GM12874 (cell line): ENCODE measurements around the gene ZDHHC1.
A peak's percentile ranks its signal among the peaks of the same experiment; 100 is the strongest.

Experiments
- TF ChIP-seq, protein P1 (sequence below): IDR thresholded peaks from 2 replicates; pipeline ENCODE4 v1.5.1; 2011; ENCODE audit warnings: low read depth, mild to moderate bottlenecking, control low read depth, low read length, moderate library complexity; ENCODE audit not compliant: insufficient read depth

Gene ZDHHC1, protein sequence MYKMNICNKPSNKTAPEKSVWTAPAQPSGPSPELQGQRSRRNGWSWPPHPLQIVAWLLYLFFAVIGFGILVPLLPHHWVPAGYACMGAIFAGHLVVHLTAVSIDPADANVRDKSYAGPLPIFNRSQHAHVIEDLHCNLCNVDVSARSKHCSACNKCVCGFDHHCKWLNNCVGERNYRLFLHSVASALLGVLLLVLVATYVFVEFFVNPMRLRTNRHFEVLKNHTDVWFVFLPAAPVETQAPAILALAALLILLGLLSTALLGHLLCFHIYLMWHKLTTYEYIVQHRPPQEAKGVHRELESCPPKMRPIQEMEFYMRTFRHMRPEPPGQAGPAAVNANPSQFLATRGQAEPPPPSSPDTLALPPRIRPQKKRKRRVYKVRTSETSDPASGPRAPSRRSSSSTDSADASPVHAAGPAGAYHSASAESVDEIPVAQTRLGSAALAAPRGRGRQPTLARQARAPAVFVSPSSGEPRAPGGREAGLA

DNA sequence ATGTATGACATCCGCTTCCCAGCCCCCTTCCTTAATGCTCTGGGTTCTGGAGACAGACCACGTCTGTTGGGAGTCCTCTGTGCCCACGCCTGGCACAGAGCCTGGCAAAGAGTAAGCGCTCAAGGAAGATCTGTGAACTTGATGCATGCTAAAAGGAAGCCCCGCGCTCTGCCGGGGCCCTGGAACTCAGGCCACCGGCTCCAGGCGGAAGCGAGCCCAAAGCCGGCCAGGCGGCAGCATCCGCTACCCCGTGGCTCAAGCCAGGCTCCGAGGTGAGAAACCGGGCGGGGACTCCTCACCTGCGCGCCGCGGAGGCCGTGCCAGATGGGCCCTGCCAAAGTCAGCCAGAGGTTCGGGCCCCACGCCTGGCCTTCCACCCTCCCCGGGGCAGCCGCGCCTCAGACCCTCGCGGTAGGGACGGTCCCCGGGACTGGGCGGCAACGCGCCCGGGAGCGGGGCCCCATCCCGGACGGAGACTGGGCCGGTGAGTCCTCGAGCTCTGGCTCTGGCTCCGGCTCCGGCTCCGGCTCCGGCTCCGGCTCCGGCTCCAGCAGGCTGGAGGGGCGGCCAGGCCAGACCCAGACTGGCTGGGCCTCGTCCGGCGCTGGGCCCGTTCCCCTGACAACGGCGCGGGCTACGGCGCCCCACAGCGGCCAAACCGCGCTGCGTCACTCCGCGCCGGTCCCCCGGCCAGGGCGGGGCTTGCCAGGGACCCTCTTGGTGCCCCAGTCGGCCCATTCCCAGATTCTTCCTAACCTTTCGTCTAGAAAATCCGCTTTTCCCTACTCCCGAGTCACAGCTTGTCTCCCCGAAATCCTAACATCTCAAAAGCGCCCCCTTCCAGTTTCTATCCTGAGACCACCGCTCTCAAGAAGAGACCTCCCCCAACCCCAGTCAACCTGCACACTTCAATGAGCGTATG is at the start of gene ZDHHC1:
Gene ZDHHC1, minus strand, starts transcription at position 606 of the 922 bp plus-strand sequence. CDS start 8,702 bp downstream, outside the sequence.
- TF ChIP-seq, protein P1, sequence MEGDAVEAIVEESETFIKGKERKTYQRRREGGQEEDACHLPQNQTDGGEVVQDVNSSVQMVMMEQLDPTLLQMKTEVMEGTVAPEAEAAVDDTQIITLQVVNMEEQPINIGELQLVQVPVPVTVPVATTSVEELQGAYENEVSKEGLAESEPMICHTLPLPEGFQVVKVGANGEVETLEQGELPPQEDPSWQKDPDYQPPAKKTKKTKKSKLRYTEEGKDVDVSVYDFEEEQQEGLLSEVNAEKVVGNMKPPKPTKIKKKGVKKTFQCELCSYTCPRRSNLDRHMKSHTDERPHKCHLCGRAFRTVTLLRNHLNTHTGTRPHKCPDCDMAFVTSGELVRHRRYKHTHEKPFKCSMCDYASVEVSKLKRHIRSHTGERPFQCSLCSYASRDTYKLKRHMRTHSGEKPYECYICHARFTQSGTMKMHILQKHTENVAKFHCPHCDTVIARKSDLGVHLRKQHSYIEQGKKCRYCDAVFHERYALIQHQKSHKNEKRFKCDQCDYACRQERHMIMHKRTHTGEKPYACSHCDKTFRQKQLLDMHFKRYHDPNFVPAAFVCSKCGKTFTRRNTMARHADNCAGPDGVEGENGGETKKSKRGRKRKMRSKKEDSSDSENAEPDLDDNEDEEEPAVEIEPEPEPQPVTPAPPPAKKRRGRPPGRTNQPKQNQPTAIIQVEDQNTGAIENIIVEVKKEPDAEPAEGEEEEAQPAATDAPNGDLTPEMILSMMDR, result peak; percentile 72

DNA sequence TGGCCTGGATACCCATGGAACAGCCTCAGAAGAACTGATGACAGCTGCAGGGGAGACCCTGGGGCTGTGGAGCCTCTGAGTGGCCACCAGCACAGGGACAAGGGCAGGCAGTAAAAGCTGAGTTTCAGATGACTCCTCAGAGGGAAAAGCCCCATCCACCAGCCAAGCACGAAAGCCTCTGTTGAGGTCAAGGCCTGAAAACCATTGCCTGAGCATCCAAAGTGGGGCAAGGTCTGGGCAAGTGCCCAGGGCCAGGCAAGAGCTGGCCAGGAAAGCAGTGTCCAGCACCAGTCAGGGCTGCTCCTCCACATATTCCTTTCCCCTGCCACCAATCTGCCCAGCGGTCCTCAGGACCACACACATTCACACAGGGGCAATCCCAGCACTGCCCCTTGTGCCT is 48.3 kb upstream of the ZDHHC1 start:
- TF ChIP-seq, protein P1, result no peak

DNA sequence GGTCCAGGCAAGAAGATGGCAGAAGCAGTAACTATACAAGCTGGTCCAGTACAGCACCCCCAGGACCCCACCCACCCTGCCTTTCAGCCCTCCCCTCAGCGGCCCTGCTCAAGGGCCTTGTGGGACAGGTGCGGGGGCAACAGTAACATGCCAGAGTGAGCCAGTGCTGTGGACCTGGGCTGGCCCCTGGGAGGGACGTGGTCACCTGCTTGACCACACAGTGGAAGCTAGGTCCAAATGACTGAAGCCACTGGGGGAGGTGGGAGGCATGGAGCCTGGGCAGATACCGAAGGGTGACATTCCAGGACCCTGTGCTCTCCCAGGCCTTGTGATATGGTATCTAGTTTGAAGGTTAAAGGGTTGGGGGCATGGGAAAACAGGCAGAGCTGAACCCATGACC is 47.4 kb upstream of the ZDHHC1 start:
- TF ChIP-seq, protein P1, result no peak

DNA sequence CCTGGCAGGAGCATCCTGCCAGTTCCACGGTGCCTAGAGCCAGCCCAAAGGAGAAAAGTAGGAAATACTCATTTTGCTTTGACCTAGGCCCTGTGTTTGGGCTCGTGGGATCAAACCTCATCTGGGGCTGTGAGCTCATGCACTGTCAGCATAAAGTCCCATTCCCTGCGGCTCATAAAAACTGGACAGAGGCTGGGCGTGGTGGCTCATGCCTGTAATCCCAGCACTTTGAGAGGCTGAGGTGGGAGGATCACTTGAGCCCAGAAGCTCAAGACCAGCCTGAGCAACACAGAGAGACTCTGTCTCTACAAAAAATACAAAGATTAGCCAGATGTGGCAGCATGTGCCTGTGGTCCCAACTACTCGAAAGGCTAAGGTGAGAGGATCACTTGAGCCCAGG is 46.8 kb upstream of the ZDHHC1 start:
- TF ChIP-seq, protein P1, result no peak

DNA sequence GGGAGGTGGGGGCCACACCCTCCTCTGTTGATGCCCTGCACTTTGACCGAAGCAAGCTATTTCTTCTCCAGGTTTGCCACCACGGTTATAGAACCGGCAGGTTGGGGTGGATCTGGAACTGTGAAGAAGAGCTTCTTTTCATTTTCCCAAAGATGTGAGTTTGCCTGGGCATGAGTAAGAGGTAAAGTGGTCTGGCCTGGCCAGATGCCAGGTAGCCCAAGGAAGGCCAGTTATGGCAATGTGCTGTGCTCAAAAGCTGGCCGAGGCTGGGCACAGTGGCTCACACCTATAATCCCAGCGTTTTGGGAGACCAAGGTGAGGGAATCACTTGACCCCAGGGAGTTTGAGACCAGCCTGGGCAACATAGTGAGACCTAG is 46.0 kb upstream of the ZDHHC1 start:
- TF ChIP-seq, protein P1, result no peak

DNA sequence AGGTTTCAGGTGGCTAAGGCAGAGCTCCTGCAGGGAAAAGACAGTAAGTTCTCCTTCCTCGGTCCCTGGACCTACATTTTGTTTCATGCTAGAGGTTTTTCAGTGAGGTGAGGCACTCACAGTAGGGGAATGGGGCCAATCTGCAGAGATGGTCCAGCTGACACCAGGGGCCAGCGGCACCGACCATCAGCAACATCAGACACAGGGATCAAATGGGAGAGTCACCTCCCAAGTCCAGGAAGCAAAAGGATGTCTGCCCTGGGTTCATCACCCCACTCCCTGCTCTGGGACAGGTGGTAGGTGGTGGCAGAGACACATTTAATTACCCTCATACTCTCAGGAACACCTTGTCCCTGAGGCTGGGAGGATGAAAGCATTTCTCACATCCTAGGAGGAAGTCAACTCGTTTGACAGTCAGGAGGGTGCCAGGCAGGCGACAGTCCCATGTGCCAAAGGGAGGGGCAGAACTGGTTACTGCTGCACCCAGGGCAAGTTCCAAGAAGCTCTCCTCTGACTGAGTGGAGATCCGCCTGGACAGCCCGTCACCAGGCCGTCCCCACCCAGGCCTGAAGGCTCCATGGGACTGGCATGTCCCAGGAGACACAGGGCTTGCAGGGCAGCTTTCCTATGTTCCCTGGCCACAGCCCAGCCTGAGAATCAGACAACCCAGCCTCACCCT is 45.5 kb upstream of the ZDHHC1 start:
- TF ChIP-seq, protein P1, result no peak
